IMR-90 (cell line): ENCODE results near the gene OR6K3. TPM values are rescaled to one million over a fixed set of nuclear protein-coding genes. Genes with fewer than 3 reads are reported as not detected.

Source experiments
- ATAC-seq: fragments of 200-7000 bp; cut with Tn5 transposase; 2 replicates; pipeline ENCODE4 v1.9.1; 2020; ENCODE audit warnings: low read depth, mild to moderate bottlenecking, moderate library complexity
- BruUV-seq: library from RNA; stranded (reverse); fragments of 400-500 nt; replicated peaks from 2 replicates; lab custom pipeline; 2021; lab: Mats Ljungman, UMichigan
- CTCF ChIA-PET: fragments of 300-600 bp; formaldehyde crosslinking; extraction: SDS; loops from one replicate; lab custom pipeline; 2021; ENCODE audit warnings: antibody characterized with exemption; lab: Yijun Ruan, JAX
- POLR2A ChIA-PET: fragments of 300-600 bp; sonication (Branson Sonifier 250); formaldehyde crosslinking; loops from one replicate; lab custom pipeline; 2022; ENCODE audit warnings: antibody characterized with exemption; ENCODE audit not compliant: unreplicated experiment; lab: Charles Lee
- DNase-seq: peaks from one replicate; pipeline ENCODE4 v3.0.0; 2013
- H2AFZ ChIP-seq: replicated peaks from 2 replicates; pipeline ENCODE3; 2013; ENCODE audit warnings: low read length, mild to moderate bottlenecking; ENCODE audit not compliant: poor library complexity
- H2AK5ac ChIP-seq: 2 replicates; pipeline ENCODE4 v1.6.1; 2013; ENCODE audit warnings: low read depth, low read length, inconsistent platforms
- H2AK9ac ChIP-seq: replicated peaks from 2 replicates; pipeline ENCODE3; 2013; ENCODE audit warnings: mild to moderate bottlenecking, low read depth, low read length, moderate library complexity; ENCODE audit not compliant: poor library complexity
- H2BK120ac ChIP-seq: 2 replicates; pipeline ENCODE4 v1.6.1; 2013; ENCODE audit warnings: low read depth, low read length, inconsistent platforms
- H2BK15ac ChIP-seq: 3 replicates; pipeline ENCODE4 v1.6.1; 2013; ENCODE audit warnings: low read depth, low read length, inconsistent platforms
- H2BK20ac ChIP-seq: 2 replicates; pipeline ENCODE4 v1.6.1; 2013; ENCODE audit warnings: low read depth, mild to moderate bottlenecking, inconsistent platforms, low read length, moderate library complexity
- H2BK5ac ChIP-seq: 2 replicates; pipeline ENCODE4 v1.6.1; 2013; ENCODE audit warnings: mild to moderate bottlenecking, low read depth, low read length, inconsistent platforms; ENCODE audit not compliant: poor library complexity, severe bottlenecking
- H3K14ac ChIP-seq: replicated peaks from 2 replicates; pipeline ENCODE4 v1.6.1; 2013; ENCODE audit warnings: low read depth, low read length, inconsistent platforms
- H3K18ac ChIP-seq: 2 replicates; pipeline ENCODE4 v1.6.1; 2013; ENCODE audit warnings: low read depth, low read length, control low read depth
- H3K23ac ChIP-seq: 2 replicates; pipeline ENCODE4 v1.6.1; 2013; ENCODE audit warnings: low read depth, low read length, inconsistent platforms
- H3K27ac ChIP-seq: 2 replicates; pipeline ENCODE4 v1.5.1; 2013; ENCODE audit warnings: mild to moderate bottlenecking, control low read depth, low read length; ENCODE audit not compliant: insufficient read depth
- H3K27me3 ChIP-seq: 2 replicates; pipeline ENCODE4 v1.6.1; 2013; ENCODE audit warnings: low read length; ENCODE audit not compliant: control insufficient read depth, insufficient read depth
- H3K36me3 ChIP-seq: 2 replicates; pipeline ENCODE4 v1.6.1; 2013; ENCODE audit warnings: low read length, mixed read lengths; ENCODE audit not compliant: control insufficient read depth, insufficient read depth
- H3K4ac ChIP-seq: 2 replicates; pipeline ENCODE4 v1.6.1; 2013; ENCODE audit warnings: low read depth, low read length, inconsistent platforms
- H3K4me1 ChIP-seq: 2 replicates; pipeline ENCODE4 v1.6.1; 2013; ENCODE audit warnings: low read length, mixed read lengths; ENCODE audit not compliant: control insufficient read depth, insufficient read depth
- H3K4me2 ChIP-seq: 2 replicates; pipeline ENCODE4 v1.6.1; 2013; ENCODE audit warnings: low read depth, mild to moderate bottlenecking, control low read depth, low read length, moderate library complexity
- H3K4me3 ChIP-seq: 2 replicates; pipeline ENCODE4 v1.5.1; 2013; ENCODE audit warnings: low read depth, mild to moderate bottlenecking, control low read depth, low read length, moderate library complexity; ENCODE audit not compliant: insufficient read depth
- H3K56ac ChIP-seq: 2 replicates; pipeline ENCODE4 v1.6.1; 2013; ENCODE audit warnings: low read length, inconsistent platforms; ENCODE audit not compliant: insufficient read depth; ENCODE audit errors: extremely low read depth
- H3K79me1 ChIP-seq, 2 experiments: 2 replicates each; pipeline ENCODE4 v1.6.1; 2013; ENCODE audit warnings: low read length in 2 of 2, inconsistent platforms in 1 of 2, low read depth in 1 of 2
- H3K9ac ChIP-seq: 2 replicates; pipeline ENCODE4 v1.6.1; 2013; ENCODE audit warnings: low read depth, low read length, control low read depth
- H3K9me1 ChIP-seq: 2 replicates; pipeline ENCODE4 v1.6.1; 2013; ENCODE audit warnings: low read length, inconsistent platforms; ENCODE audit not compliant: insufficient read depth
- H3K9me3 ChIP-seq: 2 replicates; pipeline ENCODE4 v1.6.1; 2013; ENCODE audit warnings: low read length; ENCODE audit not compliant: control insufficient read depth, insufficient read depth
- H4K20me1 ChIP-seq: 2 replicates; pipeline ENCODE4 v1.6.1; 2013; ENCODE audit warnings: low read length, inconsistent platforms; ENCODE audit not compliant: insufficient read depth
- H4K5ac ChIP-seq: 2 replicates; pipeline ENCODE4 v1.6.1; 2013; ENCODE audit warnings: mild to moderate bottlenecking, low read depth, low read length, control low read depth
- H4K8ac ChIP-seq, 2 experiments: 2 replicates each; pipeline ENCODE4 v1.6.1; 2013; ENCODE audit warnings: low read depth in 2 of 2, low read length in 2 of 2, control low read depth in 1 of 2, inconsistent platforms in 1 of 2
- H4K91ac ChIP-seq: 2 replicates; pipeline ENCODE4 v1.6.1; 2013; ENCODE audit warnings: low read depth, low read length, inconsistent platforms; ENCODE audit not compliant: insufficient read depth
- CHD1 ChIP-seq: IDR thresholded peaks from 2 replicates; pipeline ENCODE4 v1.6.1; 2012; ENCODE audit warnings: low read depth, low read length, improper control_type of control experiment
- MAFK ChIP-seq: IDR thresholded peaks from 2 replicates; pipeline ENCODE4 v1.6.1; 2012; ENCODE audit warnings: low read depth, low read length, improper control_type of control experiment
- NFE2L2 ChIP-seq: fragments of 150-350 bp; IDR thresholded peaks from 2 replicates; pipeline ENCODE4 v1.6.1; 2016; ENCODE audit warnings: low read depth, mild to moderate bottlenecking, low read length
- SMC3 ChIP-seq: fragments of 150-350 bp; IDR thresholded peaks from 2 replicates; pipeline ENCODE4 v1.6.1; 2016; ENCODE audit warnings: low read depth, mild to moderate bottlenecking, antibody characterized with exemption, low read length, moderate library complexity
- dilution Hi-C: fragments of 300-500 bp; cut with HindIII; formaldehyde crosslinking; loops from one replicate; pipeline ENCODE4 v1.14.3; 2018; ENCODE audit warnings: low sequenced_read_pairs; ENCODE audit not compliant: unreplicated experiment
- in situ Hi-C: fragments of 300-500 bp; cut with MboI; formaldehyde crosslinking; loops from 3 replicates; pipeline ENCODE4 v1.14.3; 2019; ENCODE audit warnings: low sequenced_read_pairs, inconsistent platforms, mixed read lengths
- intact Hi-C: fragments of 100-400 bp; cut with micrococcal nuclease; formaldehyde crosslinking; loops from 2 replicates; pipeline ENCODE4 v1.10.0; 2022
- polyA plus RNA-seq, 3 experiments: library from polyadenylated mRNA; depleted of rRNA; stranded (reverse); fragments of >200 nt; gene quantifications; 2 replicates each; pipeline ENCODE4 v1.2.3, GENCODE V29; 2012; ENCODE audit warnings: low replicate concordance in 1 of 3
- total RNA-seq: library from RNA; depleted of rRNA; stranded (reverse); fragments of >200 nt; gene quantifications from 2 replicates; pipeline ENCODE4 v1.2.3, GENCODE V29; 2012
- TF ChIP-seq, protein P1 (sequence below): fragments of 150-350 bp; IDR thresholded peaks from 2 replicates; pipeline ENCODE4 v1.6.1; 2017; ENCODE audit warnings: mild to moderate bottlenecking, antibody characterized with exemption, low read length, low read depth

OR6K3 gene
- total and polyA plus RNA-seq, 2 of the 4 experiments (the other 2 are of a cell fraction) = not detected

DNA sequence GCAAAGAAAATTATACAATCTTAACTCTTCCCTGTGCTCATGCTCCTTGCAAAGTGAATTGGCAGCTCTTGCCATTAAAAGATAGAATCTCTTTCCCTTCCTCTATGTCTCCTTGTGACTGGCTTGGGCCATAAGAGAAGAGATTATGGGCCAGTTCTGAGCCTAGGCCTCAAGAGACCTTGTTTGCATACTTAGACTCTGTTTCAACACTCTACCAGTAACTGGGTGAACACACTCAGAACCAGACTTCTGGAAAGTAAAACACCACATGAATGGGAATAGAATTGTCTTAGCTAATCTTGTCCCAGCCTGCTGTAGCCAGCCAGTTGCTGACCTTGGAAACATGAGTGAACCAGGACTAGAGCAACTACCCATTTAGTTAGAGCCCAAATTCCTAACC is 15.3 kb upstream of the OR6K3 start:
- ChIA-PET CTCF (no interaction called here), POLR2A (no interaction called here)
- H3K27me3 ChIP-seq = no peaks in the 10 kb centered on the region
- H2BK15ac ChIP-seq = no peak overlapping the region
- BruUV-seq = no TSS peak
- no peaks in the 10 kb centered on the region for H3K4me1 ChIP-seq
- no peak overlapping the region for H3K27ac ChIP-seq
- ATAC-seq (no peak), DNase-seq (no peak)
- H4K91ac ChIP-seq = no peak overlapping the region
- no peaks in the 10 kb centered on the region for H3K79me1 ChIP-seq
- H3K36me3 ChIP-seq = no peaks in the 10 kb centered on the region
- no peak overlapping the region for H3K14ac ChIP-seq
- TF ChIP-seq SMC3 = no peak
- no peak for TF ChIP-seq MAFK
- TF ChIP-seq, protein P1, sequence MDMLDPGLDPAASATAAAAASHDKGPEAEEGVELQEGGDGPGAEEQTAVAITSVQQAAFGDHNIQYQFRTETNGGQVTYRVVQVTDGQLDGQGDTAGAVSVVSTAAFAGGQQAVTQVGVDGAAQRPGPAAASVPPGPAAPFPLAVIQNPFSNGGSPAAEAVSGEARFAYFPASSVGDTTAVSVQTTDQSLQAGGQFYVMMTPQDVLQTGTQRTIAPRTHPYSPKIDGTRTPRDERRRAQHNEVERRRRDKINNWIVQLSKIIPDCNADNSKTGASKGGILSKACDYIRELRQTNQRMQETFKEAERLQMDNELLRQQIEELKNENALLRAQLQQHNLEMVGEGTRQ = no peak
- TF ChIP-seq CHD1 = no peak
- TF ChIP-seq NFE2L2 = no peak
- no peak overlapping the region for H3K18ac ChIP-seq
- H2AFZ ChIP-seq = no peak overlapping the region
- H3K56ac ChIP-seq = no peak overlapping the region
- H4K5ac ChIP-seq = no peak overlapping the region
- dilution Hi-C loops = no loop called here
- H3K4me2 ChIP-seq = no peak overlapping the region
- H3K9ac ChIP-seq = no peak overlapping the region
- no peak overlapping the region for H2BK20ac ChIP-seq
- no peaks in the 10 kb centered on the region for H3K9me3 ChIP-seq
- H3K4ac ChIP-seq = no peak overlapping the region
- in situ Hi-C loops = no loop called here
- no peaks in the 10 kb centered on the region for H3K9me1 ChIP-seq
- H4K8ac ChIP-seq = no peak overlapping the region
- intact Hi-C loops = no loop called here
- no peak overlapping the region for H2BK5ac ChIP-seq
- H3K23ac ChIP-seq = no peak overlapping the region
- H3K4me3 ChIP-seq = no peak overlapping the region
- H2AK5ac ChIP-seq = no peak overlapping the region
- H4K20me1 ChIP-seq = no peaks in the 10 kb centered on the region
- no peak overlapping the region for H2AK9ac ChIP-seq
- H2BK120ac ChIP-seq = no peak overlapping the region
